GOT3 (cell line): ENCODE measurements around the gene LCE2A.

Experiments used
- DNase-seq: peaks from one replicate; lab custom pipeline; 2025; ENCODE audit warnings: mixed read lengths; lab: John Stamatoyannopoulos, UW

The LCE2A gene

GRCh38 chr1:152743371-152744145 lies 45.4 kb downstream of the LCE2A start:
- no peak for DNase-seq

GRCh38 chr1:152745289-152745704 lies 47.2 kb downstream of the LCE2A start:
- no peak for DNase-seq

- no peak for DNase-seq
Measured at GRCh38 chr1:152745765-152746444, 47.8 kb downstream of the LCE2A start.

- DNase-seq: no peak
Measured at GRCh38 chr1:152747831-152748230, 49.7 kb downstream of the LCE2A start.
